Measurements from ENCODE around the gene ZNF710. TPM values are rescaled to one million over a fixed set of nuclear protein-coding genes. Genes with fewer than 3 reads are reported as not detected.

Gene ZNF710
- polyA plus RNA-seq, 1 donor from 2014 or later: 10.2 TPM

GRCh38 chr15:89998923-89999675 lies 2.0 kb upstream of the ZNF710 start:
- Histone ChIP-seq H3K9me3 (ENCODE audit: low read length) (no peaks in the 10 kb centered on the region), H3K36me3 (ENCODE audit: insufficient read depth, low read length) (no peaks in the 10 kb centered on the region), H3K27me3 (ENCODE audit: insufficient read depth, low read depth, low read length) (no peaks in the 10 kb centered on the region), H3K4me2 (ENCODE audit: low read length) (no peak overlapping the region), H3K9me2 (ENCODE audit: insufficient read depth, low read length) (no peaks in the 10 kb centered on the region), H3K9ac (ENCODE audit: low read length) (peak overlapping the region; percentile 33), H3K27ac (ENCODE audit: low read length) (no peak overlapping the region), H4K20me1 (ENCODE audit: insufficient read depth) (no peaks in the 10 kb centered on the region), H2AFZ (ENCODE audit: low read depth, low read length) (peak overlapping the region; percentile 21), H3K4me3 (ENCODE audit: low read length) (peak overlapping the region; percentile 50), H3F3A (ENCODE audit: insufficient read depth, low read length, poor library complexity, severe bottlenecking) (no peaks in the 10 kb centered on the region), H3K79me2 (replicated peaks; ENCODE audit: insufficient read depth, low read length) (peaks cover 20% of the 10 kb centered on the region)
- TF ChIP-seq MXI1 (conservative IDR thresholded peaks at IDR 0.05; ENCODE audit: poor library complexity, severe bottlenecking) (no peak), SMC3 (conservative IDR thresholded peaks at IDR 0.05; ENCODE audit: poor library complexity) (no peak), REST (IDR thresholded peaks at IDR 0.05; ENCODE audit: borderline replicate concordance) (no peak), CTCF (IDR thresholded peaks at IDR 0.05; ENCODE audit: poor library complexity, severe bottlenecking) (no peak), RAD21 (conservative IDR thresholded peaks at IDR 0.05) (no peak), EZH2 (IDR thresholded peaks at IDR 0.05; ENCODE audit: borderline replicate concordance, insufficient read depth, low read length, poor library complexity, severe bottlenecking) (no peak), POLR2AphosphoS5 (IDR thresholded peaks at IDR 0.05) (no peak), TAF1 (IDR thresholded peaks at IDR 0.05; ENCODE audit: low read depth) (no peak), EP300 (conservative IDR thresholded peaks at IDR 0.05; ENCODE audit: poor library complexity, severe bottlenecking) (no peak)

- Histone ChIP-seq H2AFZ (ENCODE audit: low read depth, low read length) (peak overlapping the region; percentile 21), H3K27ac (ENCODE audit: low read length) (no peak overlapping the region), H3K9ac (ENCODE audit: low read length) (peak overlapping the region; percentile 33), H4K20me1 (ENCODE audit: insufficient read depth) (no peaks in the 10 kb centered on the region), H3K4me3 (ENCODE audit: low read length) (peak overlapping the region; percentile 50), H3K4me2 (ENCODE audit: low read length) (no peak overlapping the region), H3F3A (ENCODE audit: insufficient read depth, low read length, poor library complexity, severe bottlenecking) (no peaks in the 10 kb centered on the region), H3K79me2 (replicated peaks; ENCODE audit: insufficient read depth, low read length) (peaks cover 25% of the 10 kb centered on the region), H3K36me3 (ENCODE audit: insufficient read depth, low read length) (no peaks in the 10 kb centered on the region), H3K27me3 (ENCODE audit: insufficient read depth, low read depth, low read length) (no peaks in the 10 kb centered on the region), H3K9me3 (ENCODE audit: low read length) (no peaks in the 10 kb centered on the region), H3K9me2 (ENCODE audit: insufficient read depth, low read length) (no peaks in the 10 kb centered on the region)
- TF ChIP-seq RAD21 (conservative IDR thresholded peaks at IDR 0.05) (no peak), SMC3 (conservative IDR thresholded peaks at IDR 0.05; ENCODE audit: poor library complexity) (no peak), EZH2 (IDR thresholded peaks at IDR 0.05; ENCODE audit: borderline replicate concordance, insufficient read depth, low read length, poor library complexity, severe bottlenecking) (no peak), TAF1 (IDR thresholded peaks at IDR 0.05; ENCODE audit: low read depth) (no peak), POLR2AphosphoS5 (IDR thresholded peaks at IDR 0.05) (no peak)
Measured at GRCh38 chr15:89999676-90000185, 1.4 kb upstream of the ZNF710 start.

Measured in neural cell (in vitro differentiated cells).